ENCODE data around the gene ALDOB.

DNA sequence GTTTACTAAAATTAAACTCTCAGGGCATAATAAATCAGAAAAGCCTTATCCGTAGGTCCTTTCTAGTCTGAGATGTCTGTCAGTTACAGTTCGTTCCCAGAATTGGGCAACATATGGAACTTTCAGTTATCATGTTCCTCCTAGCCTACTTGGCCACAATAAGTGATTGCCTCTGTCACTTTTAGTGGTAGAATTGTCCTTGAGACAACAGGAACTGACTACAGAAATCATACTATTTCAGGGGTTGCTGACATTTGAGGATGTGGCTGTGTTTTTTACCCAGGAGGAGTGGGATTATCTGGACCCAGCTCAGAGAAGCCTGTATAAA is 36.0 kb downstream of the ALDOB start:
- TF ChIP-seq, protein P1, sequence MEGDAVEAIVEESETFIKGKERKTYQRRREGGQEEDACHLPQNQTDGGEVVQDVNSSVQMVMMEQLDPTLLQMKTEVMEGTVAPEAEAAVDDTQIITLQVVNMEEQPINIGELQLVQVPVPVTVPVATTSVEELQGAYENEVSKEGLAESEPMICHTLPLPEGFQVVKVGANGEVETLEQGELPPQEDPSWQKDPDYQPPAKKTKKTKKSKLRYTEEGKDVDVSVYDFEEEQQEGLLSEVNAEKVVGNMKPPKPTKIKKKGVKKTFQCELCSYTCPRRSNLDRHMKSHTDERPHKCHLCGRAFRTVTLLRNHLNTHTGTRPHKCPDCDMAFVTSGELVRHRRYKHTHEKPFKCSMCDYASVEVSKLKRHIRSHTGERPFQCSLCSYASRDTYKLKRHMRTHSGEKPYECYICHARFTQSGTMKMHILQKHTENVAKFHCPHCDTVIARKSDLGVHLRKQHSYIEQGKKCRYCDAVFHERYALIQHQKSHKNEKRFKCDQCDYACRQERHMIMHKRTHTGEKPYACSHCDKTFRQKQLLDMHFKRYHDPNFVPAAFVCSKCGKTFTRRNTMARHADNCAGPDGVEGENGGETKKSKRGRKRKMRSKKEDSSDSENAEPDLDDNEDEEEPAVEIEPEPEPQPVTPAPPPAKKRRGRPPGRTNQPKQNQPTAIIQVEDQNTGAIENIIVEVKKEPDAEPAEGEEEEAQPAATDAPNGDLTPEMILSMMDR (IDR thresholded peaks at IDR 0.05), result no peak
- TF ChIP-seq POLR2A (IDR thresholded peaks at IDR 0.05), result no peak
- TF ChIP-seq EP300 (IDR thresholded peaks at IDR 0.05), result no peak
- no peak for TF ChIP-seq POLR2AphosphoS5 (IDR thresholded peaks at IDR 0.05)
